Skin of body (tissue), 2 donors: ENCODE measurements around the gene HOXC9. TPM values are rescaled to one million over a fixed set of nuclear protein-coding genes. Genes with fewer than 3 reads are reported as not detected.

ENCODE experiments used
- DNase-seq: peaks from one replicate; lab custom pipeline; 2025; lab: John Stamatoyannopoulos, UW
- total RNA-seq: library from RNA; depleted of rRNA; stranded (reverse); fragments of >200 nt; gene quantifications from one replicate; pipeline ENCODE4 v1.2.3, GENCODE V29; 2014

Gene HOXC9
- total RNA-seq, 1 donor from 2014 or later: 4.0 TPM

GRCh38 chr12:54012631-54013409 is 12.9 kb downstream of the HOXC9 start:
- DNase-seq: no peak

- no peak for DNase-seq
These were observed 14.5 kb downstream of the HOXC9 start for GRCh38 chr12:54014377-54015017.

GRCh38 chr12:54015018-54015931 is 15.3 kb downstream of the HOXC9 start:
- DNase-seq: no peak

GRCh38 chr12:54016051-54016450 is 16.1 kb downstream of the HOXC9 start:
- DNase-seq: no peak

- DNase-seq: peak; percentile 94
These were observed 16.6 kb downstream of the HOXC9 start for GRCh38 chr12:54016478-54016964.

GRCh38 chr12:54017027-54017788 is 17.2 kb downstream of the HOXC9 start:
- no peak for DNase-seq

- DNase-seq: peak; percentile 97
These were observed 18.0 kb downstream of the HOXC9 start for GRCh38 chr12:54017878-54018467.

- DNase-seq: no peak
These were observed 18.6 kb downstream of the HOXC9 start for GRCh38 chr12:54018468-54018984.

GRCh38 chr12:54019091-54019811 is 19.3 kb downstream of the HOXC9 start:
- DNase-seq: no peak

- no peak for DNase-seq
These were observed 20.1 kb downstream of the HOXC9 start for GRCh38 chr12:54019924-54020590.

- no peak for DNase-seq
These were observed 20.8 kb downstream of the HOXC9 start for GRCh38 chr12:54020591-54021405.

- no peak for DNase-seq
These were observed 21.6 kb downstream of the HOXC9 start for GRCh38 chr12:54021432-54022013.

GRCh38 chr12:54022960-54023884 is 23.3 kb downstream of the HOXC9 start:
- DNase-seq: no peak

- DNase-seq: no peak
These were observed 24.2 kb downstream of the HOXC9 start for GRCh38 chr12:54024127-54024526.

GRCh38 chr12:54024581-54025305 is 24.8 kb downstream of the HOXC9 start:
- DNase-seq: no peak
